GM21360 (cell line): Measurements from ENCODE around the gene DNAJC11.
"Not testable (repeated sequence)": the region's sequence is repeated elsewhere in the genome, so short reads cannot be mapped to it uniquely, and the experiment has no call there.

Source experiments
- ATAC-seq: cut with Tn5 transposase; IDR thresholded peaks from one replicate; pipeline ENCODE4 v1.9.1; 2021; ENCODE audit warnings: mild to moderate bottlenecking, moderate library complexity; ENCODE audit not compliant: unreplicated experiment

DNAJC11 gene

DNA sequence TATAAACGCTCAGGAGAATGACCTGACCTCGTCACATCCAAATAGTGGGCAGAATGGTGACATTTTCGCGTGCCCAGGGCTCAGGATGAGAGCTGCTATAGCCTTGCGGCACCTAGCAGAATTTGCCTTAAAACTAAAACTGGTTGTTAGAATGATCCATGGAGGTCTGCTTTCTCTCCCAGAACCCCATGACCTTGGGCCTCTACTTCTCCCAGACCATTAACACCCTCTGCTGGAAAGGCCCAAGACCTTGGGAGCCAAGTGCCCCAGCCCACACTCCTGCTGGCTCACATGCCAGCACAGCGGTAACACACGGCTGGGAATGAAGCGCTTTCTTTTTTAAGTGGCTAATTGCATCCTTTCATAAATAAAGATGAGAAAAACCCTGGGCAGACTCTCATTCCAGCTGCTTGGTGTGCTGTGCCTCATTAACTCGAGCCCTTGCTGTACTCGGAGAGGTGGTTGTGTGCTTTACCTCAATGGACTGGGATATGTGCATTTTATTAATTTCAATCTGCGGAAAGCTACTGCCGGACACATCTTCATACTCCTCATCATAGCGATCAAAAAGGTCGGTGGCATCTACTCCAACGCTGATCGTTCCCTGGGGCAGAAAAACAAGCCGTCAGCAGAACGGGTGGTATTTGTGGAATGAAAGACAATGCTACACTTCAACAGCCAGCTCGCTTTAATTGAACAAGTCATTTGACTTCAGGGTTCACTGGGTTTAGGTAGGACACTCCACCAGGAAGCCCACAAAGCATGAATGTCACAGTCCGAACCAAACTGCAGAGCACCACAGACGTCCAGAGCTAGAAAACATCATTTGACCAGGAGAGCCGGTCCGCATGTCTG is 48.0 kb downstream of the DNAJC11 start:
- ATAC-seq: no peak

DNA sequence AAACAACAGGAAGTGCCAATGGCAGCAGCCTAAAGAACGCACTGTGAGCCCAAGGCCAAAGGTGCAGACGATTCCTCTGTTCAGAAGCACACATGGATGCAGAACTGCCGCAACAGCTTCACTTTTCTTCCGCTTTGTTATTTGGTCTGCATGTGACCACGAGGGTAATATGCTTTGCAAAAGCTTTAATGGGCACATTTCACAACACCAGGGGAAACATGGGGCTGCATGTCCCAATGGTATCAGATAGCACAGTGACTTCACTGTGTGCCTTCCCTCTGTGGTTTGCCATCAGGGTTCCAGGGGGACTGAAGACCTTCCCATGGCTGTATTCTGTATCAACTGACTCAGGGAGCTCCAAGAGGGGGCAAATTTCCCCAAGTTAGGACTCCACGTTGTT is 48.6 kb downstream of the DNAJC11 start:
- ATAC-seq: no peak

DNA sequence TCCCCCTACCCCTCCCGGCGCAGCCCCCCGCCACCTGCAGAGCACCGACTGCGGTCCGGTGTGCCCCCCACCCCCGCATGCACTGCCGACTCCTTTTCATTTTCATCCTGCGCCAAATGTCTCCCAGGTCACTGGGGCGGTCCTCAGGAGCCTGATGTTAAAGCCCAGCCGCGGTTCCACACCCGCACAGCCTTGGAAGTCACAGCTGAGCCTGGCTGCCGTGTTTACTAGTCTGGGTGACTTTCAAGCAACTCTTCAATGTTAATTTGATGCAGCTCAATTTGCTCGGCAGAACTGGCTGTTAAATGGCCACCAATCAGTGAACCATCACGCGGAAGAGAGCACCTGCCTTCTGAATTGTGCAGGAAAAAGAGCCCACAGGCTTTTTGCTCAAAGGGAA is 49.7 kb downstream of the DNAJC11 start:
- ATAC-seq: no peak

DNA sequence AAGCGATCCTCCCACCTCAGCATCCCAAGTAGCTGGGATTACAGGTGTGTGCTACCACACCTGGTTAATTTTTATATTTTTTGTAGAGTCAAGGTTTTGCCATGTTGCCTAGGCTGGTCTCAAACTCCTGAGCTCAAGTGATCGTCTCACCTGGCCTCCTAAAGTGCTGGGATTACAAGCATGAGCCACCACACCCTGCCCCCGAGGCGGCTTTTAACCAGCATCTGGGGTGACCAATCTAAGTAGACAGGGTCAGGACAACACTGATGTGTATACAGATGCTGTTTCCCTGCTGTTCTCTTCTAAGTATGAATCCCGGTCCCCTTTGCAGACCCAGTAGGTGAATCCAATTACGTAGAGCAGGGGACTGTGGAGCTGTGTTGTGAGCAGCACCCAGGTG is 53.1 kb downstream of the DNAJC11 start:
- ATAC-seq: no peak

DNA sequence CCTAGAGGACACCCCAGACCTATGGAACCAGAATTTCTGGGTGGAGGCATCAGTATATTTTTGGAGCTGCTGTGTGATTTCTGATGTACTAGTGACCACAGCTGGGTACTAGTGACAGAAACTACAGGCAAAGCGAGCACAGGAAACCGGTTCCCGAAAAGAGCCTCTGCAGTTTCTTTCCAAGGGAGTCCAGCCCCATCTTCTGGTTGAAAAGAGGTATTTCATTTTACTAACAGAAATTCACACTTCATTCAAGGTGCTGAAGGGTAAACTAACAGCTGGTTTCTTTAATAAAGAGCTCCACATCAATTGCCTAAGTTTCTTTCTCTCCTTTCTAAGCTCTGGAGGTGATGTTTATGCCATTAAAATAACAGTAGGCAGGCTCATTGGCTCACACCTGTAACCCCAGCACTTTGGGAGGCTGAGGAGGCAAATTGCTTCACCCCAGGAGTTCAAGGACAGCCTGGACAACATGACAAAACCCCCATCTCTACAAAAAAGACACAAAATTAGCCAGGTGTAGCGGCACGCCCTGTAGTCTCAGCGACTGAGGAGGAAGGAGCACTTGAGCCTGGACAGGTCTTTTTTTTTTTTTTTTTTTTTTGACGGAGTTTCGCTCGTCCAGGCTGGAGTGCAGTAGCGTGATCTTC is 55.0 kb downstream of the DNAJC11 start:
- ATAC-seq: no peak

DNA sequence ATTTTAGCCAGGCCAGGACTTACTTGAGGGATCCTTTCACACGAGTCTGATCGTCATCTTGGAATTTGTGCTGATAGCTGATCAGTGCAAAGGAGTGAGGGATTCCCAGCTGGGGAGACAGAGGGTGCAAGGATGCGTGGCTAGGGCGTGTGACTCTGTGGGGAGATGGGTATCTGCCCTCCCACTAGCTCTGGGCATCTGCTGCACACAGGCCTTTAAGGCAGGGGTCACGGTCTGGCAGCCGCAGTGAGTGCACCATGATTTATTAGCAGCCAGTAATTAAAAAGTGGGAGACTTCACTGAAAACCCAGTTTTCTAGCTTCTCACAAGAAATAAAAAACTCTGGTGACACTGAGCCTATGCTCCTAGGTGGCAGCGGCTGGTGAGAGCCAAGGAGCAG is 56.6 kb downstream of the DNAJC11 start:
- ATAC-seq: no peak

DNA sequence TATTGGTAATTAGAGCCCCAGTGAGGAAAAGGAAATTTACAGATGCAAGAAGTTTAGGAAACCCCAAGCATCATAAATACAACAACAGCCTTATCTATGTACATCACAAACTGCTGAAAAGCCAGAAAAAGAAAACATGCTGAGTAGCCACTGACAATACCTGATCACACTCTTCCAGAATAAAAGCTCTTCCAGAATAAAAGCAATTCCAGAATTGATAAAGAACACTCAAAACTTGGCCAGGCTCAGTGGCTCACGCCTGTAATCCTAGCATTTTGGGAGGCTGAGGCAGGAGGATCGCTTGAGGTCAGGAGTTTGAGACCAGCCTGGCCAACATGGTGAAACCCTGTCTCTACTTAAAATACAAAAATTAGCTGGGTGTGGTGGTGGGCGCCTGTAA is 60.7 kb downstream of the DNAJC11 start:
- ATAC-seq: not testable (repeated sequence)

DNA sequence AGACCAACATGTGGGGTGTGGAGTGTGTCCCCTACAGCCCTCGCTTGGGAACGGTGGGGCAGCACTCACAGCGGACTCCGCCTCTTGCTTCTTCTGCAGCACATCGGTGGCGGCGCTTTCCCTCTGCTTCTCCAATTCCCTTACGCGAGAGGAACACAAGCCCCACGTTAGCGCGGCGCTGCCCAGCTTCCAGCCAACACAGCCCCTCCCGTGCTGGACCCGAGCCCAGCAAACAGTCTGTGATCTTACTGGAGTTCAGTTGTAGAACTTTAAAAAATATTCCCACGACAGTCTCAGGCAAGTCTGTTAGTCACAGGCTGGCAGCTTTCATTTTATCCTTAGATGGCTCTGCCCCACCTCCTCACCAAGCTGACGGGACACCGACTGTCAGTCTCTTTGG is 63.4 kb downstream of the DNAJC11 start:
- ATAC-seq: no peak

DNA sequence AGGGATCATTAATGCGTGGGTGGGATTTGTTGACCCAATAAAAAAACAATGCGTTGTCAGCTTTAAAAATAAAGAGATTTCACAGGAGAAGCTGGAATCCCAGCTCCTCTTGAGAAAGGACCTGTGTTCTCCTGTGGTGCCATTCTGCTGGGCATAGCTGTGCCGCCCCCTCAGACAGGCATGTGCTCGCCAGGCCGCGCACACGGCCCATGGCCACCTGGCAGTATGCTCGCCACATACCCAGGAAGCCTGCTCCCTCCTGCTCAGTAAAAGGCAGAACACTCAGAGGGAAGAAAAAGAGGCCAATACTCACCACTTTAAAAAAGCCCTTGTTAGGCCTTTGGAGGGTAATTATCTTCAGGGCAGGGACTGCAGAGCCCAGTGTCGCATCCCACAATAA is 63.8 kb downstream of the DNAJC11 start:
- ATAC-seq: no peak

DNA sequence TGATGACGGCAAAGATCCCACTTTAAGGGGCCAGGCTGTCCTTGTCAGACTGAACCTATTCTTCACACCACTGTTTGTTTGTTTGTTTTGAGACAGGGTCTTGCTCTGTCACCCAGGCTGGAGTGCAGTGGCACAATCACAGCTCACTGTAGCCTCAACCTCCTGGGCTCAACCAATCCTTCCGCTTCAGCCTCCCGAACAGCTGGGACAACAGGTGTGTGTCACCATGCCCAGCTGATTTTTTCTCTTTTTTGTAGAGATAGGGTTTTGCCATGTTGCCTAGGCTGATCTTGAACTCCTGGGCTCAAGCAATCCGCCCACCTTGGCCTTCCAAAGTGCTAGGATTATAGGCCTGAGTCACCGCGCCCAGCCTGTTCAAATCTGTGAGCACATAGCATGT is 64.8 kb downstream of the DNAJC11 start:
- ATAC-seq: not testable (repeated sequence)

DNA sequence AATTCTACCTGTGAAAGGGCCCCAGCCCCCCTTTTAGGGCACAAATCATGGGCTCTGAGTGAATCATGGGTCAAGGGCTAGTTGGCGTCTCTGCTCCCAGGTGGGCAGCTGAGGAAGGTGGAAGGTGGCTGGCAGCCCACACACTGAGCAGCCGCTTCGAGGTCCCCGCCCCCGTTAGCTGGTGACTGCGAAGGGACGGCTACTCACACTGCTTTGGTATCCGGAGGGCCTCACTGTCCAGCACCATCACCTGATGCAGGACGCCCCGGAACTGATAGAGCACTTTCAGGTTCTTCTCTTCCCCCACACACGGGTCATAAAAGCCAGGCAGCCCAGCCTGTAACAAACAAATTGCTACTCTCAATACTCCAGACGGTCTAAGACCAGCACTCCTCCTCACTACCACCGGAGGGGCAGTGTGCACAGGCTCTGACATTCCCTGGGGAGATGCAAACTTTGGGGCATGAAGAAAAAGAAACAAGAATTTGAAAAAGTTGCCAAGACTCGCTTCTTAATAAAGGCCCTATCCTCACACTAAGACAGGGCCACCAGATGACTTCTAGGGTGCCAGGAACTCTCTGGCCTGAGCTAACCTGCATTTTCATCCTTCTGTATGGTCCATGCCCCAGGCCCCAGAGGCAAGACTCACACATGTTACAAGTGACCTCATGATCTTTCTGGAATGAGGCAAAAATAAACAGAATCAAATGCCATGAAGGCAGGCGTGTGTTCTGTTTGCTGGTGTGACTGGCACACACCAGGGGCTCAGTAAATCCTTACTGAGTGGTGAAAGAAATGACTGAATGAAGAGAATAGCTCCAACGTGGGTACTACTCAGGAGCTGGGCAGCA is 65.5 kb downstream of the DNAJC11 start:
- no peak for ATAC-seq

DNA sequence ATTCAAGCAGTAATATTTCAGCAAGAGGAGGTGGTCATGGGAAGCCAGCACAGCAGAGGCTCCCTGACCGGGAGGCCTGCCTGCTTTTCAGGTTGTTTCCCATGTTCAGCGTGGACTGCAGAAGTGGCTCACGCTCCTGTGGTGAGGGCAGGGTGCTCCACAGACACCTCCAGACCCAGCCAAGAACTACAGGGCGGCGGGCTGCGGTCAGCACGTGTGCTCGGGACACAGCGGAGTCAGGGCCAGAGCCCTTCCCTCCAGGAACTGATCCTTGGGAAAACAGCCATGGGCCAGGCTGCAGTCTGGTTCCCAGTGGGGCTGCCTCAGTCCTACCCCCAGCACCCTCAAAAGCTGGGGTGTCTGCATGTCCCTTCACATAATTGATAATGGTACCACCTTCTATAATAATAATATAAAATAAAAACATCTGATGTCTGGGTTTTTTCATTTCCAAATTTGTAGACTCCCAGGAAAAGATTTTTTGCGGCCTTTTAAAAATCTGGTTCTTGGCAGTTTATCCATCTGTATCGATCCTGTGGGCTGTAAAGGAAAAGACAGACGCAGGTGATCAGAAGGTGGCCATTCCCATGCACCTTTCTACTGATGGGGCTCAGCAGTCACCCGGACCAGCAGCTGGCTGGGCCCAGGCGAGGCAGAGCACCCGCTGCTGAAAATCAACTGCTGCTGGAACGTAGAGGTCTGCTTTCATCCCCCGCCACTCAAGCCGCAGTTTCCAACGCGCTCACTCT is 66.3 kb downstream of the DNAJC11 start:
- ATAC-seq: no peak

DNA sequence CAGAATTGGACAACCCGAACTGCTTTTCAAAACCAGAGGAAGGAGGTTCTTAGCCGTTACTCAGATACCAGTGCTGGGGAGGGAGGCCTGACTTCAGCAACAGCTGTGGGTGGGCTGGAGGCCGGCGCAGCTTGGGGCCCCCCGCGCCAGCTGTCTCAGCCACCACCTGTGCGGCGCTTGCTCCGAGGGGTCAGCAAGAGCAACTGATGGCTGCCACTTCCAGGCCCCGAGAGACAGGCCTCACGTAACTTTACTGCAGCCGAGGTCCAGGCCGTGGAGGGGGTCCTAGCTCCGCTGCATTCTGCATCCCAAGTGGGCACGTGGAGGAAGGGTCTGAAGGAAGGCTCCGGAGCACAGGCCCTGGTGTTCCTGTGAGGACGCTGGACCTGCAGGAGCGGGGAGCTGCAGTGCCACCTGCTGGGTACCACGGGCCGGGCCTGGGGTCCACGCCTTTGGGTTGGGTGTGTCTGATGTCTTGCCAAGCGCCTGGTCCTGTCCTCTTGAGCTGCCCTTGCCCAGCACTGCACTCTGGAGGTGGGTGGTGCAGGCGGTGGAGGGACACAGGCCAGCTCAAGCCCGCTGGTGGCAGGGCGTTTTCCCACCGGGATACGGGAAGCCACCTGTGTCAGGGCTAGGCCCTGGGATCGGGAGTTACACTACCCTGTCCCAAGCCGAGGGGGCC is 67.1 kb downstream of the DNAJC11 start:
- ATAC-seq: no peak

DNA sequence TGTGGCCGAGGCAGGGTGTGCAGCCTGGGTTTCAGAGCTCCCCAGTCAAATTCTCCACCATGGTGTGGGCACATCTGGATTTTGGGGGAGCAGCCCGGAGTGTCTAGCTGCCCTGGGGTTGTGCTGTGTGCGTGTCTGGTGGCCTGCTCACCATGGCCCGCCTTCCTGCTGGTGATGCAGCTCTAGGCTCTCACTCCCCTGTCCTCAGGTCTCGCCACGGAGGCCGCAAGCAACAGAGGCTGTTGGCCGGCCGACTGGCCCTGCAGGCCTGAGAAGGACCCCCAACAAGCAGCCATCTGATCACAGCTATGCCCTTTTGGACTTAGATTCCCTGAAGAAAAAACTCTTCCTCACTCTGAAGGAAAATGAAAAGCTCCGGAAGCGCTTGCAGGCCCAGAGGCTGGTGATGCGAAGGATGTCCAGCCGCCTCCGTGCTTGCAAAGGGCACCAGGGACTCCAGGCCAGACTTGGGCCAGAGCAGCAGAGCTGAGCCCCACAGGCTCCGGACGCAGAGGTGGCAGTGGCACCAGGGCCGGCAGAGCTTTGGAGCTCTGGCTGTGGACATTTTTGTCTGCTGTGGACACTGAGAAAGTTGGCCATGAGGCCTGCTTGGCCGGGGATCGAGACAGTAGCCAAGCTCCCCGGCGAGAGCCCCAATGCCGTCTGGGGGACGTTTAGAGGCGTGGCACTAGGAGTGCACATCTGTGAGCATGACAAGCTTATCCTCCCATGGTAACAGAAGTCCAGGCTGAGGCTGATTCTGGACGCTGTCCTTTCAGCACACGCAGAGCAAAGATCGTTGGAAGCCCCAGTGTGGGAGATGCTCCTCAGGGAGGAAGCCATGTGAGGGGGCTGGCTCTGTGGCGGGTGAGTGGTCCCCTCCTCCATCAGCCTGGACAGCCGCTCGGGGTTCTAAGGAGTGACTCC is 68.8 kb downstream of the DNAJC11 start:
- no peak for ATAC-seq

DNA sequence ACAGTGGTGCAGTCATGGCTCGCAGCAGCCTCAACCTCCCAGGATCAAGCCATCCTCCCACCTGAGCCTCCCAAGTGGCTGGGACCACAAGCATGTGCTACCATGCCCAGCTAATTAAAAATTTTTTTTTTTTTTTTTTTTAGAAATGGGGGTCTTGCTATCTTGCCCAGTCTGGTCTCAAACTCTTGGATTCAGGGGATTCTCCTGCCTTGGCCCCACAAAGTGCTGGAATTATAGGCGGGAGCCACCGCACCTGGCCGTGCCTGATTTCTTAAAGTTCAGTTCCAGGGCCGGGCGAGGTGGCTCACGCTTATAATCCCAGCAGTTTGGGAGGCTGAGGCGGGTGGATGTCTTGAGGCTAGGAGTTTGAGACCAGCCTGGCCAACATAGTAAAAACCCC is 70.6 kb downstream of the DNAJC11 start:
- ATAC-seq: no peak

DNA sequence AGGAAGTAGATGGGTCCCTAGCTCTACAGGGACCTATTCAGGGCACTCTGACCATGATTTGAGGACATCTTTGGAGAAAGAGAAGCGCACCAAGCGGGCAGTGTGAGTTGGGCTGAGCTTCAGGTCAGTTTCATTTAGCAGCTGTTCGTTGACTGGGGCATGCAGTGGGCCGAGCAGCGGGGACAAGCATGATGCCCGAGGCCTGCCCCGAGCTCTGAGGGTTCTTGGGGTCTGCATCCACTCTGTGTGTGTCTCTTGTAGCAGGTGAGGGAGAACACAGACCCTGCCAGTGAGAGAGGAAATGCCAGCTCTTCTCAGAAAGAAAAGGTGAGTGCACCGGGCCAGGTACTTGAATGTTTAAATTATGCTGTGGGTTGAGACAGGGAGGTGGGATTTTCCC is 71.6 kb downstream of the DNAJC11 start:
- ATAC-seq: no peak

DNA sequence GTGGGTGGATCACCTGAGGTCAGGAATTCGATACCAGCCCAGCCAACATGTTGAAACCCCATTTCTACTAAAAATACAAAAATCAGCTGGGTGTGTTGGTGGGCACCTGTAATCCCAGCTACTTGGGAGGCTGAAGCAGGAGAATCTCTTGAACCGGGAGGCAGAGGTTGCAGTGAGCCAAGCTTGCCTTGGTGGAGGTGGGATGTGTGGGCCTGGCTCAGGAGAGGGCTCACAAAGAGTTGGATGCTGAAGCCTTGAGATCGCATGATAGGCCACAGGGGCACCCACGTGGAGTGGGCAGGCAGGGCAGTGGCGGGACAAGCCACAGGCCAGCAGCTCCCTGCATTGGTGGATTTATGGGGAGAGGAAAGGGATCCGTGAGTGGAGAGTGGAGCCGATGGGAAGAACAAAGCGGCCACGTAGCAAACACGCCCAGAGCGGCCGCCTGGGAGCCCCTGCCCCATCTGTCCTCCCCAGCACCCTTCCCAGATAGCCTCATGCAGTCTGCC is 72.6 kb downstream of the DNAJC11 start:
- no peak for ATAC-seq

DNA sequence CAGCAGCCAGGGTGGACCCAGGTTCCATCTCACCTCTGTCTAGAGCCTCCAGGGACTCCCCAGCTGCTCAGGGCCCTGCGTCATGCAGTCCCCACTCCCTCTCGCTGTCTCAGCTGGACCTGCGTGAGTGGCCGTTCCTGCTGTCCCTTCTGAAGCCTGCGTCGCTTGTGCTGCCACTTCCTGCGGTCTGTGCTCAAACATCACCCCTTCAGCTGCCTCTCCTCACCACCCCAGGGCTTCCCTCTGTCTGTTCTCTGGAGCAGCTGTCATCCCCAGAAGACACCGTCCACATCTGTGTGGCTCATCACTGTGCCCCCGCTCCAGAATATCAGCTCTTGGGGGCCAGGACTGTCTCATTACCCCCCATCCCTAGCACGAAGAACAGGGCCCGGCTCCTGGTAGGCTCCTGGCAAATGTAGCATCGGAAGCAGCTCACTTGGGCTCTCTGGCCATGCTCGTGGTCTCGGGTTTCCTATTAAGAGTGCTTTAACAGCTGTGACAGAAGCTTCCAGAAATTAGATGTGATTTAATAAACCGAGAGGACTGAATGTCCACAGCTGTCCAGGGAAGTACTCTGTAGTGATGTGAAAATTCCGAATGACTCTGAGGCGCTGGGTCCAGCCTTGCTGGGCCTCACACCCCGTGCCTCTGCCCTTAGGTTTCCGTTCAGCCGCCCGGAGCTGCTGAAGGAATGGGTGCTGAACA is 73.6 kb downstream of the DNAJC11 start:
- no peak for ATAC-seq
